GM23338 (cell line): Measurements from ENCODE around the gene SREK1IP1. TPM values are rescaled to one million over a fixed set of nuclear protein-coding genes. Genes with fewer than 3 reads are reported as not detected.

Experiments
- ATAC-seq: fragments of 200-7000 bp; cut with Tn5 transposase; 3 replicates; pipeline ENCODE4 v1.9.1; 2020
- DNase-seq: peaks from one replicate; pipeline ENCODE4 v3.0.0-alpha.2; 2015; ENCODE audit warnings: low spot score
- H2AFZ ChIP-seq: fragments of 200-600 bp; sonication (generic); 2 replicates; pipeline ENCODE4 v1.8.0; 2016; ENCODE audit warnings: antibody characterized with exemption, mild to moderate bottlenecking, moderate library complexity
- H3F3A ChIP-seq: fragments of 200-600 bp; sonication (generic); replicated peaks from 2 replicates; pipeline ENCODE4 v1.8.0; 2017; ENCODE audit warnings: antibody characterized with exemption, mixed run types, low read depth
- H3K27ac ChIP-seq: fragments of 200-600 bp; sonication (generic); 2 replicates; pipeline ENCODE4 v1.6.1; 2016; ENCODE audit warnings: low read depth
- H3K27me3 ChIP-seq: fragments of 200-600 bp; sonication (generic); 2 replicates; pipeline ENCODE4 v1.8.0; 2016; ENCODE audit warnings: mild to moderate bottlenecking, mixed run types, moderate library complexity; ENCODE audit not compliant: insufficient read depth
- H3K36me3 ChIP-seq: fragments of 200-600 bp; sonication (generic); 2 replicates; pipeline ENCODE4 v1.8.0; 2016; ENCODE audit warnings: mild to moderate bottlenecking; ENCODE audit not compliant: insufficient read depth
- H3K4me1 ChIP-seq: fragments of 200-600 bp; sonication (generic); 2 replicates; pipeline ENCODE4 v1.8.0; 2016; ENCODE audit warnings: mild to moderate bottlenecking, moderate library complexity; ENCODE audit not compliant: insufficient read depth
- H3K4me2 ChIP-seq: fragments of 200-600 bp; sonication (generic); 2 replicates; pipeline ENCODE4 v1.7.1; 2017; ENCODE audit warnings: mixed run types
- H3K4me3 ChIP-seq: fragments of 200-600 bp; sonication (generic); 2 replicates; pipeline ENCODE4 v1.6.1; 2016; ENCODE audit warnings: mixed run types
- H3K79me2 ChIP-seq: fragments of 200-600 bp; sonication (generic); replicated peaks from 2 replicates; pipeline ENCODE4 v1.8.0; 2017; ENCODE audit warnings: mild to moderate bottlenecking; ENCODE audit not compliant: insufficient read depth
- H3K9me2 ChIP-seq: fragments of 200-600 bp; sonication (generic); 2 replicates; pipeline ENCODE4 v1.8.0; 2017; ENCODE audit not compliant: insufficient read depth
- H4K20me1 ChIP-seq: fragments of 200-600 bp; sonication (generic); replicated peaks from 2 replicates; pipeline ENCODE4 v1.8.0; 2017; ENCODE audit warnings: mild to moderate bottlenecking; ENCODE audit not compliant: insufficient read depth
- H3K27ac Mint-ChIP-seq: 2 replicates; pipeline ENCODE4 v1.8.0; 2020; ENCODE audit warnings: inconsistent platforms, mild to moderate bottlenecking, moderate library complexity, mixed read lengths
- H3K27me3 Mint-ChIP-seq: 3 replicates; pipeline ENCODE4 v1.8.0; 2022; ENCODE audit warnings: low read depth, mild to moderate bottlenecking, moderate library complexity, mixed read lengths, inconsistent platforms; ENCODE audit not compliant: insufficient read depth, poor library complexity
- H3K36me3 Mint-ChIP-seq: 3 replicates; pipeline ENCODE4 v1.8.0; 2021; ENCODE audit warnings: low read depth, mild to moderate bottlenecking, inconsistent platforms, moderate library complexity, mixed read lengths
- H3K4me1 Mint-ChIP-seq: 3 replicates; pipeline ENCODE4 v1.8.0; 2020; ENCODE audit warnings: mild to moderate bottlenecking, inconsistent platforms, mixed read lengths
- H3K4me3 Mint-ChIP-seq: 3 replicates; pipeline ENCODE4 v1.8.0; 2021; ENCODE audit warnings: moderate library complexity, mild to moderate bottlenecking, inconsistent platforms, mixed read lengths
- H3K9me3 Mint-ChIP-seq: 3 replicates; pipeline ENCODE4 v1.8.0; 2020; ENCODE audit warnings: moderate library complexity, mild to moderate bottlenecking, inconsistent platforms, mixed read lengths
- CREB1 ChIP-seq: fragments of 250-450 bp; sonication (Bioruptor Pico); IDR thresholded peaks from 2 replicates; pipeline ENCODE4 v1.5.0; 2020; ENCODE audit warnings: low read depth, mild to moderate bottlenecking, moderate library complexity
- ETS1 ChIP-seq: IDR thresholded peaks from 2 replicates; pipeline ENCODE4 v1.6.1; 2016; ENCODE audit warnings: antibody characterized with exemption
- EZH2 ChIP-seq: fragments of 200-600 bp; sonication (generic); IDR thresholded peaks from one replicate; pipeline ENCODE4 v1.8.0; 2017; ENCODE audit warnings: antibody characterized with exemption, mild to moderate bottlenecking, low read depth; ENCODE audit not compliant: unreplicated experiment
- EZH2phosphoT487 ChIP-seq: fragments of 200-600 bp; sonication (generic); IDR thresholded peaks from one replicate; pipeline ENCODE4 v1.8.1; 2018; ENCODE audit warnings: antibody characterized with exemption; ENCODE audit not compliant: unreplicated experiment
- JUNB ChIP-seq: IDR thresholded peaks from one replicate; pipeline ENCODE4 v1.6.1; 2016; ENCODE audit warnings: antibody characterized with exemption; ENCODE audit not compliant: unreplicated experiment
- NANOG ChIP-seq: IDR thresholded peaks from 2 replicates; pipeline ENCODE4 v1.6.1; 2016; ENCODE audit warnings: antibody characterized with exemption, borderline replicate concordance
- POLR2AphosphoS5 ChIP-seq: IDR thresholded peaks from 2 replicates; pipeline ENCODE4 v1.6.1; 2016; ENCODE audit warnings: antibody characterized with exemption, low read depth
- REST ChIP-seq: IDR thresholded peaks from one replicate; pipeline ENCODE4 v1.6.1; 2018; ENCODE audit warnings: antibody characterized with exemption; ENCODE audit not compliant: unreplicated experiment
- STAT1 ChIP-seq: IDR thresholded peaks from one replicate; pipeline ENCODE4 v1.6.1; 2016; ENCODE audit warnings: antibody characterized with exemption; ENCODE audit not compliant: unreplicated experiment
- ZNF114 ChIP-seq: fragments of 250-450 bp; sonication (Bioruptor Pico); IDR thresholded peaks from 2 replicates; pipeline ENCODE4 v1.5.0; 2020; ENCODE audit warnings: mild to moderate bottlenecking, moderate library complexity
- ZNF331 ChIP-seq: fragments of 250-450 bp; sonication (Bioruptor Pico); IDR thresholded peaks from 2 replicates; pipeline ENCODE4 v1.5.0; 2020; ENCODE audit warnings: low read depth, mild to moderate bottlenecking, moderate library complexity
- ZNF462 ChIP-seq: fragments of 250-450 bp; sonication (Bioruptor Pico); IDR thresholded peaks from 2 replicates; pipeline ENCODE4 v1.5.0; 2020; ENCODE audit warnings: mild to moderate bottlenecking, moderate library complexity
- polyA plus RNA-seq: library from polyadenylated mRNA; unstranded; fragments of >200 nt; fragmentation: Nextera tagmentation; extraction: Ambion mirVana; gene quantifications from 2 replicates; pipeline ENCODE4 v1.2.1, GENCODE V29; 2016
- total RNA-seq: library from RNA; depleted of rRNA; stranded (reverse); fragments of >200 nt; shearing (Covaris generic); gene quantifications from 2 replicates; pipeline ENCODE4 v1.2.3, GENCODE V29; 2014
- TF ChIP-seq, protein P1 (sequence below), 2 experiments: fragments of 200-600 bp in 1 of 2; sonication (generic) in 1 of 2; conservative IDR thresholded peaks; 2 replicates each; pipeline versions ENCODE4 v1.5.1 to v1.6.1; 2016 to 2017; ENCODE audit warnings: antibody characterized with exemption in 2 of 2, low read depth in 2 of 2, mild to moderate bottlenecking in 2 of 2, moderate library complexity in 1 of 2

The SREK1IP1 gene
- total and polyA plus RNA-seq, 2 experiments from 2014 or later: 16.7 to 137 TPM

DNA sequence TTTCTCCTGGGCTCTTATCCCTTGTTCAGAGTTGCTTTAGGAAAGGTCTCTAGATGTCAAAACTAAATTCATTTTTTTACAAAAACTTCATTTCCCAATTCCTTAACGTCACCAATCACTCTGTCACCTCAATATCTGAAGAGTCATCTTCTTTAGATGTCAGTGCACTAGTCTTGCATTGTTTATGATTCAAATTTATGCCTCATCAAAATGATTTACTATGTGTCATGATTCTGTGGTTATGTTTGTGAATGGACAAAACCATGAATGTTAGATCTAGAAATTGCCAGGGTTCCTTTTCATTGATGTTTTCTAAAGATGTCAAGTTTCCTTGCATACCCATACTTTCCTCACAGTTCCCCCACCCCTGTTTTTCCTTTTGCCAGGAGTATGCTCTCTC is 21.7 kb upstream of the SREK1IP1 start:
- ATAC-seq: no peak
- no peak overlapping the region for H3K27ac ChIP-seq
- H3K4me1 ChIP-seq: no peaks in the 10 kb centered on the region
- no peak overlapping the region for H2AFZ ChIP-seq
- no peaks in the 10 kb centered on the region for H3K4me1 Mint-ChIP-seq
- no peak for DNase-seq
- no peak overlapping the region for H3K4me3 Mint-ChIP-seq
- no peaks in the 10 kb centered on the region for H3K27me3 ChIP-seq
- no peaks in the 10 kb centered on the region for H3K27me3 Mint-ChIP-seq
- no peak overlapping the region for H3K4me3 ChIP-seq
- TF ChIP-seq, protein P1, sequence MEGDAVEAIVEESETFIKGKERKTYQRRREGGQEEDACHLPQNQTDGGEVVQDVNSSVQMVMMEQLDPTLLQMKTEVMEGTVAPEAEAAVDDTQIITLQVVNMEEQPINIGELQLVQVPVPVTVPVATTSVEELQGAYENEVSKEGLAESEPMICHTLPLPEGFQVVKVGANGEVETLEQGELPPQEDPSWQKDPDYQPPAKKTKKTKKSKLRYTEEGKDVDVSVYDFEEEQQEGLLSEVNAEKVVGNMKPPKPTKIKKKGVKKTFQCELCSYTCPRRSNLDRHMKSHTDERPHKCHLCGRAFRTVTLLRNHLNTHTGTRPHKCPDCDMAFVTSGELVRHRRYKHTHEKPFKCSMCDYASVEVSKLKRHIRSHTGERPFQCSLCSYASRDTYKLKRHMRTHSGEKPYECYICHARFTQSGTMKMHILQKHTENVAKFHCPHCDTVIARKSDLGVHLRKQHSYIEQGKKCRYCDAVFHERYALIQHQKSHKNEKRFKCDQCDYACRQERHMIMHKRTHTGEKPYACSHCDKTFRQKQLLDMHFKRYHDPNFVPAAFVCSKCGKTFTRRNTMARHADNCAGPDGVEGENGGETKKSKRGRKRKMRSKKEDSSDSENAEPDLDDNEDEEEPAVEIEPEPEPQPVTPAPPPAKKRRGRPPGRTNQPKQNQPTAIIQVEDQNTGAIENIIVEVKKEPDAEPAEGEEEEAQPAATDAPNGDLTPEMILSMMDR (conservative IDR thresholded peaks at IDR 0.05; ENCODE audit: low read depth in 2 of 2): no peak
- TF ChIP-seq REST (no peak), NANOG (no peak), ETS1 (no peak), ZNF114 (CRISPR knock-in tag) (no peak), ZNF331 (CRISPR knock-in tag) (no peak), EZH2phosphoT487 (no peak), EZH2 (no peak), POLR2AphosphoS5 (no peak), CREB1 (no peak), JUNB (no peak), STAT1 (no peak), ZNF462 (CRISPR knock-in tag) (no peak)
- H3F3A ChIP-seq: no peaks in the 10 kb centered on the region
- no peaks in the 10 kb centered on the region for H3K9me2 ChIP-seq
- no peak overlapping the region for H3K27ac Mint-ChIP-seq
- no peaks in the 10 kb centered on the region for H3K79me2 ChIP-seq
- H3K36me3 ChIP-seq: no peaks in the 10 kb centered on the region; the same call in 1 of the 2 replicates
- H3K4me2 ChIP-seq: no peak overlapping the region
- no peaks in the 10 kb centered on the region for H4K20me1 ChIP-seq
- peaks cover 11% of the 10 kb centered on the region for H3K36me3 Mint-ChIP-seq
- H3K9me3 Mint-ChIP-seq: no peaks in the 10 kb centered on the region
